Right renal cortex interstitium (tissue), 3 donors: ENCODE results near the gene PTBP3. TPM values are rescaled to one million over a fixed set of nuclear protein-coding genes. Genes with fewer than 3 reads are reported as not detected.
"Not testable (repeated sequence)": the region's sequence is repeated elsewhere in the genome, so short reads cannot be mapped to it uniquely, and the experiment has no call there.

Source experiments
- DNase-seq, 3 donors: peaks; one replicate each; pipeline ENCODE4 v3.0.0-alpha.2; 2013; ENCODE audit warnings: low read depth in 3 of 3, low spot score in 2 of 3
- polyA plus RNA-seq, 3 donors: library from polyadenylated mRNA; unstranded; fragments of 120-200 nt; gene quantifications; one replicate each; pipeline ENCODE4 v1.2.1, GENCODE V29; 2013; ENCODE audit not compliant: insufficient read length in 3 of 3

Gene PTBP3
- polyA plus RNA-seq, 3 donors = 84.3 to 94.1 (median 92.0) TPM

GRCh38 chr9:112224401-112225289 lies 108.8 kb downstream of the PTBP3 start:
- no peak for DNase-seq

- no peak for DNase-seq
Observed at GRCh38 chr9:112218908-112219307, 114.5 kb downstream of the PTBP3 start.

GRCh38 chr9:112212926-112213325 lies 120.5 kb downstream of the PTBP3 start:
- no peak for DNase-seq

- no peak for DNase-seq
Observed at GRCh38 chr9:112207451-112207850, 126.0 kb downstream of the PTBP3 start.

- DNase-seq = no peak
Observed at GRCh38 chr9:112203536-112203935, 129.9 kb downstream of the PTBP3 start.

- DNase-seq = no peak
Observed at GRCh38 chr9:112200711-112201110, 132.7 kb downstream of the PTBP3 start.

GRCh38 chr9:112198646-112199045 lies 134.8 kb downstream of the PTBP3 start:
- DNase-seq = no peak

GRCh38 chr9:112194969-112195431 lies 138.4 kb downstream of the PTBP3 start:
- DNase-seq = no peak

- no peak for DNase-seq
Observed at GRCh38 chr9:112193572-112194288, 139.7 kb downstream of the PTBP3 start.

GRCh38 chr9:112190320-112190719 lies 143.1 kb downstream of the PTBP3 start:
- DNase-seq = not testable (repeated sequence)

- no peak for DNase-seq
Observed at GRCh38 chr9:112188884-112189283, 144.5 kb downstream of the PTBP3 start.

- DNase-seq = no peak
Observed at GRCh38 chr9:112187404-112187803, 146.0 kb downstream of the PTBP3 start.

GRCh38 chr9:112186695-112187094 lies 146.7 kb downstream of the PTBP3 start:
- no peak for DNase-seq

GRCh38 chr9:112184946-112185345 lies 148.5 kb downstream of the PTBP3 start:
- DNase-seq = no peak

GRCh38 chr9:112184221-112184620 lies 149.2 kb downstream of the PTBP3 start:
- DNase-seq = no peak

- DNase-seq = no peak
Observed at GRCh38 chr9:112180387-112180881, 153.0 kb downstream of the PTBP3 start.

- DNase-seq = no peak
Observed at GRCh38 chr9:112179816-112180215, 153.6 kb downstream of the PTBP3 start.

GRCh38 chr9:112176524-112176923 lies 156.9 kb downstream of the PTBP3 start:
- no peak for DNase-seq

- DNase-seq = no peak
Observed at GRCh38 chr9:112175796-112176315, 157.6 kb downstream of the PTBP3 start.

- DNase-seq = no peak
Observed at GRCh38 chr9:112174965-112175795, 158.2 kb downstream of the PTBP3 start, which contains the start of gene SUSD1. SUSD1 (minus strand) TSS chr9:112175297; CDS start chr9:112175235, 62 bp downstream.
